HL-60/S4 treated with phorbol 12-myristate 13-acetate at 8.2 ng/mL for 4 days and 3 days (cell line): Measurements from ENCODE around the gene TREML1.

ENCODE experiments used
- in situ Hi-C: fragments of 300-500 bp; cut with MboI; formaldehyde crosslinking; loops from 2 replicates; pipeline ENCODE4 v1.15.0; 2022; ENCODE audit warnings: low sequenced_read_pairs

TREML1 gene

GRCh38 chr6:41153992-41154625 is at the start of gene TREML1:
Gene TREML1 (minus strand): TSS chr6:41154347. CDS start chr6:41154288, 59 bp downstream.
- in situ Hi-C loops, result no loop called here

GRCh38 chr6:41201764-41202173 is 47.6 kb upstream of the TREML1 start:
- in situ Hi-C loops, result no loop called here

GRCh38 chr6:41200901-41201763 is 47.0 kb upstream of the TREML1 start, which contains the start of gene TREML2:
Gene TREML2 (minus strand): TSS chr6:41201149. CDS start chr6:41201008, 141 bp downstream.
- in situ Hi-C loops, result no loop called here

GRCh38 chr6:41200296-41200900 is 46.3 kb upstream of the TREML1 start:
- in situ Hi-C loops, result no loop called here

GRCh38 chr6:41199552-41200246 is 45.6 kb upstream of the TREML1 start:
- in situ Hi-C loops, result loop anchor here (10.0 to 25.0 kb wide), 2 partner anchors 112 to 115 kb away; no protein-coding TSS in a partner anchor

- in situ Hi-C loops, result loop anchor here (10.0 to 25.0 kb wide), 2 partner anchors 110 to 118 kb away; no protein-coding TSS in a partner anchor
These were observed 43.1 kb upstream of the TREML1 start for GRCh38 chr6:41197234-41197633.

GRCh38 chr6:41194386-41194785 is 40.2 kb upstream of the TREML1 start:
- in situ Hi-C loops, result loop anchor here (10.0 to 25.0 kb wide), 2 partner anchors 107 to 120 kb away; no protein-coding TSS in a partner anchor

GRCh38 chr6:41193884-41194283 is 39.7 kb upstream of the TREML1 start:
- in situ Hi-C loops, result loop anchor here (10.0 to 25.0 kb wide), 2 partner anchors 107 to 121 kb away; no protein-coding TSS in a partner anchor

- in situ Hi-C loops, result loop anchor here (10.0 to 25.0 kb wide), 2 partner anchors 106 to 122 kb away; no protein-coding TSS in a partner anchor
These were observed 39.1 kb upstream of the TREML1 start for GRCh38 chr6:41193171-41193734.

- in situ Hi-C loops, result loop anchor here (10.0 to 25.0 kb wide), 2 partner anchors 104 to 123 kb away; no protein-coding TSS in a partner anchor
These were observed 37.4 kb upstream of the TREML1 start for GRCh38 chr6:41191569-41191968.

- in situ Hi-C loops, result loop anchor here (10.0 to 25.0 kb wide), 2 partner anchors 103 to 124 kb away; no protein-coding TSS in a partner anchor
These were observed 36.6 kb upstream of the TREML1 start for GRCh38 chr6:41190791-41191190.

- in situ Hi-C loops, result loop anchor here (10.0 to 25.0 kb wide), 2 partner anchors 103 to 125 kb away; no protein-coding TSS in a partner anchor
These were observed 35.8 kb upstream of the TREML1 start for GRCh38 chr6:41189967-41190366.

- in situ Hi-C loops, result loop anchor here (25.0 kb wide), 1 partner anchor 102 kb away; no protein-coding TSS in a partner anchor
These were observed 34.9 kb upstream of the TREML1 start for GRCh38 chr6:41189046-41189445.

- in situ Hi-C loops, result loop anchor here (25.0 kb wide), 1 partner anchor 101 kb away; no protein-coding TSS in a partner anchor
These were observed 34.1 kb upstream of the TREML1 start for GRCh38 chr6:41187924-41188886.

GRCh38 chr6:41186031-41186562 is 31.9 kb upstream of the TREML1 start:
- in situ Hi-C loops, result loop anchor here (25.0 kb wide), 1 partner anchor 99 kb away; no protein-coding TSS in a partner anchor

- in situ Hi-C loops, result loop anchor here (25.0 kb wide), 1 partner anchor 97 kb away; no protein-coding TSS in a partner anchor
These were observed 30.6 kb upstream of the TREML1 start for GRCh38 chr6:41184761-41185160.

- in situ Hi-C loops, result loop anchor here (25.0 kb wide), 1 partner anchor 95 kb away; no protein-coding TSS in a partner anchor
These were observed 28.2 kb upstream of the TREML1 start for GRCh38 chr6:41182069-41183034.
